Activated CD4-positive, alpha-beta T cell treated with anti-CD3 and anti-CD28 coated beads for 48 hours (primary cell): Measurements from ENCODE around the gene IMMP2L.
"Not testable (repeated sequence)": the region's sequence is repeated elsewhere in the genome, so short reads cannot be mapped to it uniquely, and the experiment has no call there.

ENCODE experiments used
- DNase-seq: peaks from one replicate; pipeline ENCODE4 v3.0.0-alpha.2; 2020

Gene IMMP2L

GRCh38 chr7:111255576-111255975 is 306.7 kb downstream of the IMMP2L start:
- no peak for DNase-seq

GRCh38 chr7:111251365-111251764 is 310.9 kb downstream of the IMMP2L start:
- not testable (repeated sequence) for DNase-seq

GRCh38 chr7:111249807-111250206 is 312.5 kb downstream of the IMMP2L start:
- not testable (repeated sequence) for DNase-seq

- DNase-seq, result no peak
Measured at GRCh38 chr7:111242141-111242755, 320.0 kb downstream of the IMMP2L start.

- no peak for DNase-seq
Measured at GRCh38 chr7:111240371-111240770, 321.9 kb downstream of the IMMP2L start.

GRCh38 chr7:111239437-111239836 is 322.9 kb downstream of the IMMP2L start:
- DNase-seq, result no peak

GRCh38 chr7:111238886-111239285 is 323.4 kb downstream of the IMMP2L start:
- DNase-seq, result no peak

GRCh38 chr7:111235709-111236108 is 326.6 kb downstream of the IMMP2L start:
- no peak for DNase-seq

- no peak for DNase-seq
Measured at GRCh38 chr7:111232249-111233084, 329.8 kb downstream of the IMMP2L start.

GRCh38 chr7:111229916-111230315 is 332.4 kb downstream of the IMMP2L start:
- DNase-seq, result no peak

GRCh38 chr7:111229181-111229740 is 333.0 kb downstream of the IMMP2L start:
- DNase-seq, result no peak

- no peak for DNase-seq
Measured at GRCh38 chr7:111228437-111228836, 333.9 kb downstream of the IMMP2L start.

- no peak for DNase-seq
Measured at GRCh38 chr7:111226800-111227199, 335.5 kb downstream of the IMMP2L start.

GRCh38 chr7:111224354-111225231 is 337.7 kb downstream of the IMMP2L start:
- no peak for DNase-seq

- no peak for DNase-seq
Measured at GRCh38 chr7:111223802-111224253, 338.5 kb downstream of the IMMP2L start.

- DNase-seq, result no peak
Measured at GRCh38 chr7:111215550-111215949, 346.7 kb downstream of the IMMP2L start.

- no peak for DNase-seq
Measured at GRCh38 chr7:111212857-111213523, 349.3 kb downstream of the IMMP2L start.

GRCh38 chr7:111210996-111211395 is 351.3 kb downstream of the IMMP2L start:
- DNase-seq, result no peak

GRCh38 chr7:111210043-111210442 is 352.2 kb downstream of the IMMP2L start:
- DNase-seq, result no peak

GRCh38 chr7:111205251-111205650 is 357.0 kb downstream of the IMMP2L start:
- DNase-seq, result no peak

- no peak for DNase-seq
Measured at GRCh38 chr7:111202321-111202720, 360.0 kb downstream of the IMMP2L start.

GRCh38 chr7:111199643-111200042 is 362.6 kb downstream of the IMMP2L start:
- no peak for DNase-seq
